Measurements from ENCODE around the gene LARGE1. TPM values are rescaled to one million over a fixed set of nuclear protein-coding genes. Genes with fewer than 3 reads are reported as not detected.

Gene LARGE1
- total and polyA plus RNA-seq, 2 of the 4 experiments (the other 2 are of a cell fraction), result 6.2 to 12.4 TPM

DNA sequence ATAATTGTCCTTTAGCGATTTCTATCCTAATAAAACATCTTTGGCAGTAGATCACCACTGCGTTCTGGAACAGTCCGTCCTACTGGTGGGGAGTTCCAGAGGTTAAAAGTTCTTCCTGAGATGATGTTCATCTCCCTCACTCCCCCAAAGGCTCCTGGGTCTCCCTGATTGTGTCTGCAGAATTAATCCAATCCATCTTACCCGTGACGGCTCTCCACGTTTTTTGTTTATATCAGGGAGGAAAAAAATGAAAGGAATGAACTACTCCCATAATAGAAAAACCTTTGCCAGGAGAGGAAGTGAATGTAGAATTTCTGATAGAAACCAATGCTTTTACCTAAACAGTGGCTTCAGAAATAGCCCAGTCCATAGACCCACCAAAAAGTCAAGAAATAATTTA lies 81.6 kb downstream of the LARGE1 start:
- no peak overlapping the region for H3K9ac ChIP-seq (ENCODE audit: low read depth, low read length)
- no peak overlapping the region for H3K14ac ChIP-seq (replicated peaks; ENCODE audit: low read depth, low read length)
- TF ChIP-seq RFX5 (IDR thresholded peaks at IDR 0.05; ENCODE audit: low read depth, low read length) (no peak), MAFK (IDR thresholded peaks at IDR 0.05; ENCODE audit: low read depth, low read length) (no peak), CHD1 (IDR thresholded peaks at IDR 0.05; ENCODE audit: low read depth, low read length) (no peak), RCOR1 (IDR thresholded peaks at IDR 0.05; ENCODE audit: insufficient replicate concordance, low read length) (no peak)
- H2BK15ac ChIP-seq (ENCODE audit: low read depth, low read length), result no peak overlapping the region
- H4K20me1 ChIP-seq (ENCODE audit: insufficient read depth, low read length), result peaks cover 4% of the 10 kb centered on the region; the same call in 1 of the 2 replicates
- no peak overlapping the region for H4K8ac ChIP-seq (ENCODE audit: low read depth in 2 of 2, low read length in 2 of 2)
- no peaks in the 10 kb centered on the region for H3K36me3 ChIP-seq (ENCODE audit: control insufficient read depth, insufficient read depth, low read length)
- DNase-seq (no peak), ATAC-seq (ENCODE audit: low read depth) (peak; percentile 46)
- H3K27me3 ChIP-seq (ENCODE audit: control insufficient read depth, insufficient read depth, low read length), result no peaks in the 10 kb centered on the region
- ChIA-PET POLR2A (ENCODE audit: unreplicated experiment) (no interaction called here), CTCF (no interaction called here)
- intact Hi-C loops (cut with micrococcal nuclease) (no loop called here), dilution Hi-C loops (cut with HindIII; ENCODE audit: low sequenced_read_pairs, unreplicated experiment) (no loop called here), in situ Hi-C loops (cut with MboI; ENCODE audit: low sequenced_read_pairs) (no loop called here)
- H3K4me2 ChIP-seq (ENCODE audit: low read depth, low read length), result 0 out of 2 replicates have a peak overlapping the region, but pooled peaks have one; percentile 22
- WGBS, 2 experiments (ENCODE audit: extremely low coverage in 2 of 2, insufficient read length in 1 of 2), result no CpG with 5 or more reads among the region's 6 CpGs
- no peak overlapping the region for H3K27ac ChIP-seq (ENCODE audit: insufficient read depth, low read length)
- no peak overlapping the region for H2AFZ ChIP-seq (replicated peaks; ENCODE audit: low read length, poor library complexity)
- no peak overlapping the region for H2AK9ac ChIP-seq (replicated peaks; ENCODE audit: low read depth, low read length, poor library complexity)
- no peak overlapping the region for H3K4ac ChIP-seq (ENCODE audit: low read depth, low read length)
- no peak overlapping the region for H3K23ac ChIP-seq (ENCODE audit: low read depth, low read length)
- H4K5ac ChIP-seq (ENCODE audit: low read depth, low read length), result no peak overlapping the region
- no peak overlapping the region for H3K56ac ChIP-seq (ENCODE audit: extremely low read depth, insufficient read depth, low read length)
- H2BK5ac ChIP-seq (ENCODE audit: low read depth, low read length, poor library complexity, severe bottlenecking), result no peak overlapping the region
- no TSS peak for BruUV-seq (replicated peaks)
- H3K9me3 ChIP-seq (ENCODE audit: control insufficient read depth, insufficient read depth, low read length), result no peaks in the 10 kb centered on the region
- H3K9me1 ChIP-seq (ENCODE audit: insufficient read depth, low read length), result peaks cover 14% of the 10 kb centered on the region
- H4K91ac ChIP-seq (ENCODE audit: insufficient read depth, low read depth, low read length), result no peak overlapping the region; the same call in 1 of the 2 replicates
- no peak overlapping the region; the same call in 1 of the 2 replicates for H2BK120ac ChIP-seq (ENCODE audit: low read depth, low read length)
- H3K4me1 ChIP-seq (ENCODE audit: control insufficient read depth, insufficient read depth, low read length), result peaks cover 12% of the 10 kb centered on the region
- H3K4me3 ChIP-seq (ENCODE audit: insufficient read depth, low read depth, low read length), result no peak overlapping the region
- no peak overlapping the region for H2BK20ac ChIP-seq (ENCODE audit: low read depth, low read length)
- H3K18ac ChIP-seq (ENCODE audit: low read depth, low read length), result no peak overlapping the region
- H2AK5ac ChIP-seq (ENCODE audit: low read depth, low read length), result no peak overlapping the region
- peaks cover 10 to 45% of the 10 kb centered on the region in 2 experiments for H3K79me1 ChIP-seq (ENCODE audit: low read depth in 1 of 2, low read length in 2 of 2)

Data from IMR-90 (cell line).